K562 (cell line): Measurements from ENCODE around the gene ABCA13. TPM values are rescaled to one million over a fixed set of nuclear protein-coding genes. Genes with fewer than 3 reads are reported as not detected.

ENCODE experiments used
- ATAC-seq: fragments of 200-7000 bp; cut with Tn5 transposase; 3 replicates; pipeline ENCODE4 v1.9.1; 2020; ENCODE audit warnings: moderate library complexity
- BruUV-seq: library from RNA; stranded (reverse); fragments of 400-500 nt; replicated peaks from 2 replicates; lab custom pipeline; 2021; lab: Mats Ljungman, UMichigan
- CTCF ChIA-PET: fragments of 300-600 bp; formaldehyde crosslinking; extraction: SDS; loops from one replicate; lab custom pipeline; 2021; ENCODE audit warnings: low intra/inter-chr PET ratio; lab: Yijun Ruan, JAX
- POLR2A ChIA-PET: fragments of 300-600, 350-650 bp; sonication (Branson Sonifier 250); formaldehyde crosslinking; extraction: SDS; loops from one replicate; lab custom pipeline; 2021; ENCODE audit warnings: antibody characterized with exemption, inconsistent platforms; lab: Yijun Ruan, JAX
- DNase-seq, 4 experiments: peaks; one replicate each; pipeline versions ENCODE4 v3.0.0 to v3.0.0-alpha.2; 2011 to 2018; ENCODE audit warnings: low spot score in 3 of 4, mixed read lengths in 3 of 4; ENCODE audit errors: extremely low read depth in 1 of 4
- FAIRE-seq: peaks from 2 replicates; lab custom pipeline; 2011; peaks lifted over from hg19 to GRCh38; lab: Jason Lieb, UNC
- H2AFZ ChIP-seq: 2 replicates; pipeline ENCODE4 v1.6.0; 2011; ENCODE audit warnings: low read depth, low read length, control low read depth, inconsistent platforms
- H3K27ac ChIP-seq: fragments of 200-600 bp; 3 replicates; pipeline ENCODE4 v1.8.0; 2011; ENCODE audit warnings: low read depth, mild to moderate bottlenecking, control low read depth, inconsistent platforms, low read length, moderate library complexity, mixed read lengths; ENCODE audit errors: extremely low read depth
- H3K27me3 ChIP-seq, 2 experiments: fragments of 300-600 bp in 1 of 2; 2 replicates in 1 of 2; 3 replicates in 1 of 2; pipeline versions ENCODE4 v1.6.0 to v1.8.0; 2011; ENCODE audit warnings: inconsistent platforms in 2 of 2, low read length in 2 of 2, mild to moderate bottlenecking in 1 of 2, mixed read lengths in 1 of 2, moderate library complexity in 1 of 2; ENCODE audit not compliant: control insufficient read depth in 2 of 2, insufficient read depth in 2 of 2
- H3K36me3 ChIP-seq: fragments of 300-600 bp; 3 replicates; pipeline ENCODE4 v1.8.0; 2011; ENCODE audit warnings: mild to moderate bottlenecking, low read length, inconsistent platforms; ENCODE audit not compliant: control insufficient read depth, insufficient read depth
- H3K4me1 ChIP-seq, 2 experiments: fragments of 200-600 bp in 1 of 2; replicated peaks in 1 of 2; 2 replicates in 1 of 2; 3 replicates in 1 of 2; pipeline versions ENCODE4 v1.5.1 to v1.8.0; 2011; ENCODE audit warnings: inconsistent platforms in 2 of 2, low read length in 2 of 2, mild to moderate bottlenecking in 1 of 2, mixed read lengths in 1 of 2, moderate library complexity in 1 of 2; ENCODE audit not compliant: control insufficient read depth in 2 of 2, insufficient read depth in 2 of 2
- H3K4me2 ChIP-seq: 2 replicates; pipeline ENCODE4 v1.6.1; 2011; ENCODE audit warnings: low read length, control low read depth, inconsistent platforms, mixed read lengths; ENCODE audit not compliant: insufficient read depth
- H3K4me3 ChIP-seq: fragments of 200-600 bp; sonication (generic), shearing (Covaris generic); 2 replicates; pipeline ENCODE4 v1.5.1; 2016; ENCODE audit warnings: control low read depth, inconsistent platforms
- H3K79me2 ChIP-seq: fragments of 200-600 bp; 3 replicates; pipeline ENCODE4 v1.8.0; 2011; ENCODE audit warnings: low read length, inconsistent platforms; ENCODE audit not compliant: control insufficient read depth, insufficient read depth
- H3K9ac ChIP-seq, 2 experiments: 2 replicates each; pipeline versions ENCODE4 v1.6.0 to v1.6.1; 2011; ENCODE audit warnings: low read depth in 2 of 2, low read length in 2 of 2, control low read depth in 1 of 2, inconsistent platforms in 1 of 2, mild to moderate bottlenecking in 1 of 2, mixed read lengths in 1 of 2; ENCODE audit not compliant: insufficient read depth in 1 of 2
- H3K9me1 ChIP-seq: one replicate; pipeline ENCODE4 v1.6.0; 2011; ENCODE audit warnings: inconsistent platforms, mild to moderate bottlenecking, low read length, moderate library complexity; ENCODE audit not compliant: control insufficient read depth, insufficient read depth
- H3K9me3 ChIP-seq: replicated peaks from 2 replicates; pipeline ENCODE4 v1.5.1; 2011; ENCODE audit warnings: low read depth, low read length, inconsistent platforms; ENCODE audit not compliant: control insufficient read depth, insufficient read depth
- H4K20me1 ChIP-seq: replicated peaks from 2 replicates; pipeline ENCODE4 v1.6.1; 2011; ENCODE audit warnings: low read length, inconsistent platforms, mixed read lengths; ENCODE audit not compliant: control insufficient read depth, insufficient read depth
- CEBPG ChIP-seq, 3 experiments: fragments of 200-800 bp in 1 of 3; sonication (Bioruptor generic) in 1 of 3; sonication (generic) in 1 of 3; formaldehyde crosslinking in 1 of 3; IDR thresholded peaks in 2 of 3; conservative IDR thresholded peaks in 1 of 3; 2 replicates each; pipeline versions ENCODE4 v1.6.1 to v1.8.0; 2016 to 2022; ENCODE audit warnings: missing compliant biosample characterization in 2 of 3, missing genetic modification characterization in 2 of 3, mild to moderate bottlenecking in 1 of 3, missing genetic modification reagents in 1 of 3
- CXXC5 ChIP-seq: fragments of 250-450 bp; sonication (Bioruptor Pico); IDR thresholded peaks from 2 replicates; pipeline ENCODE4 v1.8.0; 2022; ENCODE audit warnings: inconsistent platforms, mild to moderate bottlenecking, moderate library complexity
- E2F5 ChIP-seq: sonication (generic); formaldehyde crosslinking; IDR thresholded peaks from 2 replicates; pipeline ENCODE4 v1.8.0; 2022; ENCODE audit warnings: mild to moderate bottlenecking, missing genetic modification reagents
- MBD2 ChIP-seq: sonication (generic); IDR thresholded peaks from 2 replicates; pipeline ENCODE4 v1.6.1; 2016; ENCODE audit warnings: low read depth, borderline replicate concordance
- MTA2 ChIP-seq: fragments of 450-650 bp; IDR thresholded peaks from 2 replicates; pipeline ENCODE4 v1.6.1; 2016; ENCODE audit warnings: low read depth
- MYBL2 ChIP-seq, 2 experiments: fragments of 450-650 bp in 1 of 2; sonication (generic) in 1 of 2; formaldehyde crosslinking in 1 of 2; IDR thresholded peaks; 2 replicates each; pipeline versions ENCODE4 v1.6.1 to v1.8.1; 2017 to 2022; ENCODE audit warnings: borderline replicate concordance in 1 of 2, inconsistent platforms in 1 of 2, low read depth in 1 of 2, mild to moderate bottlenecking in 1 of 2, missing genetic modification reagents in 1 of 2, moderate library complexity in 1 of 2
- TFAM ChIP-seq: fragments of 250-450 bp; sonication (Bioruptor Pico); conservative IDR thresholded peaks from 2 replicates; pipeline ENCODE4 v1.5.0; 2021; ENCODE audit warnings: mild to moderate bottlenecking, moderate library complexity
- WGBS: fragments of 100-300 bp; shearing (Covaris generic); methylation state at CpG from one replicate; pipeline ENCODE4 v1.1.6; 2016; ENCODE audit warnings: low coverage, mixed read lengths; ENCODE audit not compliant: insufficient coverage; ENCODE audit errors: missing lambda C conversion rate; 5-methylcytosine and 5-hydroxymethylcytosine counted together
- in situ Hi-C: fragments of 300-500 bp; cut with MboI; formaldehyde crosslinking; loops from 4 replicates; pipeline ENCODE4 v1.15.0; 2018; ENCODE audit warnings: inconsistent platforms, mixed read lengths
- intact Hi-C: fragments of 100-400 bp; cut with micrococcal nuclease; formaldehyde crosslinking; loops from 2 replicates; pipeline ENCODE4 v1.14.2; 2022
- polyA plus RNA-seq, 8 experiments: library from polyadenylated mRNA; depleted of rRNA in 4 of 8; stranded (reverse) in 5 of 8; unstranded in 3 of 8; fragments of >200 nt; fragmentation: Nextera tagmentation in 2 of 8; fragmentation: Illumina TruSeq in 1 of 8; extraction: Ambion mirVana in 2 of 8; extraction: Trizol in 1 of 8; gene quantifications; 2 replicates each; pipeline versions ENCODE4 v1.2.1 to v1.2.3, GENCODE V29; 2011 to 2014; ENCODE audit warnings: inconsistent platforms in 1 of 8, missing spikeins in 1 of 8
- total RNA-seq, 7 experiments: library from RNA; depleted of rRNA in 6 of 7; stranded (reverse); fragments of >200 nt in 6 of 7; fragmentation: Illumina TruSeq in 2 of 7; extraction: Trizol in 2 of 7; gene quantifications; 2 replicates each; pipeline versions ENCODE4 v1.2.1 to v1.2.3, GENCODE V29; 2011 to 2021; ENCODE audit warnings: low replicate concordance in 1 of 7
- TF ChIP-seq, protein P1 (sequence below): sonication (generic); formaldehyde crosslinking; IDR thresholded peaks from 2 replicates; pipeline ENCODE4 v1.8.1; 2022; ENCODE audit warnings: missing genetic modification reagents
- TF ChIP-seq, protein P2 (sequence below): fragments of 250-450 bp; sonication (Bioruptor Pico); IDR thresholded peaks from 2 replicates; pipeline ENCODE4 v1.8.0; 2021; ENCODE audit warnings: moderate library complexity, mild to moderate bottlenecking, inconsistent platforms

The ABCA13 gene
- total and polyA plus RNA-seq, 9 of the 15 experiments (the other 6 are each of a cell fraction or from before 2014, with no cell fraction given) = 0.14 to 1.5 (median 0.38) TPM

DNA sequence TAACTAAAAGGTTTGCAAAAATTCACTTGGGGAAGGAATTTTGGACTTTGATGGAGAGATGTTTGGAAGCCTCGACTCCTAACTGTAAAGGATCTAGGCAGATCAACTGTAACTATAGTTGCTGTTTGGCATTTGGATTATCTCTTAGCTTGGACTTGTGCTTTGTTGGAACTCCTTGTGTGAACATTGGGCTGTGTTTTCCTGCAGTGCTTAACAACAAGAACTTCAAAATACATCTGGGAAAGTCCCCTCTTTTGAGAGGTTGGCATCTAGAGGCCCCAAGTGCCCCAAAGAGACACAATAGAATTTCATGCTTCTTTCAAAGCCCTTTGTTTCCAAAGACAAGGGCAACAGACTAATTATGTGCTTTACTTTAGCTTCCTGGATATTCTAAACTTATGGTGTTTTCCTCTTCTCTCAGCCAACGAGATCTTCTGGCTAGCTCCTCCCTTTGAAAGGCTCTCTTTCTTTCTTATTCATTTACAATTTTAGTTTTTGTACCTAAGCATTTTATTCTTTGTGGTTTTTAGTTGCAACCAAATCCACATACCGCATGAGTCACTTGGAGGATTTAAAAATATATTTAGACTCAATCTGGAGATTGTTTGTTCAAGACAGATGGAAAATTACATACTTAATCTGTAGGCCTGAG, 11.6 kb downstream of the ABCA13 start:
- in situ Hi-C loops = no loop called here
- Histone ChIP-seq H2AFZ (no peak overlapping the region), H3K79me2 (no peaks in the 10 kb centered on the region), H3K4me1 (no peaks in the 10 kb centered on the region), H3K9me3 (no peaks in the 10 kb centered on the region), H3K36me3 (no peaks in the 10 kb centered on the region), H3K9me1 (no peaks in the 10 kb centered on the region), H3K27me3 (no peaks in the 10 kb centered on the region; a peak in 1 of 5 replicates), H3K27ac (no peak overlapping the region), H3K4me2 (no peak overlapping the region), H3K4me3 (no peak overlapping the region), H4K20me1 (no peaks in the 10 kb centered on the region), H3K9ac (no peak overlapping the region)
- ChIA-PET CTCF (no interaction called here), POLR2A (no interaction called here)
- BruUV-seq = no TSS peak
- FAIRE-seq = no peak
- DNase-seq = no peak
- no peak for ATAC-seq
- WGBS = 0% methylated on average over 3 of the region's 3 CpGs
- TF ChIP-seq MTA2 = no peak
- no peak for TF ChIP-seq E2F5 (CRISPR knock-in tag)
- TF ChIP-seq MBD2 = no peak
- TF ChIP-seq, protein P1, sequence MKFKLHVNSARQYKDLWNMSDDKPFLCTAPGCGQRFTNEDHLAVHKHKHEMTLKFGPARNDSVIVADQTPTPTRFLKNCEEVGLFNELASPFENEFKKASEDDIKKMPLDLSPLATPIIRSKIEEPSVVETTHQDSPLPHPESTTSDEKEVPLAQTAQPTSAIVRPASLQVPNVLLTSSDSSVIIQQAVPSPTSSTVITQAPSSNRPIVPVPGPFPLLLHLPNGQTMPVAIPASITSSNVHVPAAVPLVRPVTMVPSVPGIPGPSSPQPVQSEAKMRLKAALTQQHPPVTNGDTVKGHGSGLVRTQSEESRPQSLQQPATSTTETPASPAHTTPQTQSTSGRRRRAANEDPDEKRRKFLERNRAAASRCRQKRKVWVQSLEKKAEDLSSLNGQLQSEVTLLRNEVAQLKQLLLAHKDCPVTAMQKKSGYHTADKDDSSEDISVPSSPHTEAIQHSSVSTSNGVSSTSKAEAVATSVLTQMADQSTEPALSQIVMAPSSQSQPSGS (CRISPR knock-in tag) = no peak
- TF ChIP-seq, protein P2, sequence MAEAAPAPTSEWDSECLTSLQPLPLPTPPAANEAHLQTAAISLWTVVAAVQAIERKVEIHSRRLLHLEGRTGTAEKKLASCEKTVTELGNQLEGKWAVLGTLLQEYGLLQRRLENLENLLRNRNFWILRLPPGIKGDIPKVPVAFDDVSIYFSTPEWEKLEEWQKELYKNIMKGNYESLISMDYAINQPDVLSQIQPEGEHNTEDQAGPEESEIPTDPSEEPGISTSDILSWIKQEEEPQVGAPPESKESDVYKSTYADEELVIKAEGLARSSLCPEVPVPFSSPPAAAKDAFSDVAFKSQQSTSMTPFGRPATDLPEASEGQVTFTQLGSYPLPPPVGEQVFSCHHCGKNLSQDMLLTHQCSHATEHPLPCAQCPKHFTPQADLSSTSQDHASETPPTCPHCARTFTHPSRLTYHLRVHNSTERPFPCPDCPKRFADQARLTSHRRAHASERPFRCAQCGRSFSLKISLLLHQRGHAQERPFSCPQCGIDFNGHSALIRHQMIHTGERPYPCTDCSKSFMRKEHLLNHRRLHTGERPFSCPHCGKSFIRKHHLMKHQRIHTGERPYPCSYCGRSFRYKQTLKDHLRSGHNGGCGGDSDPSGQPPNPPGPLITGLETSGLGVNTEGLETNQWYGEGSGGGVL (CRISPR knock-in tag) = no peak
- TF ChIP-seq CEBPG (CRISPR knock-in tag; IDR thresholded peaks at IDR 0.05) = no peak
- TF ChIP-seq CEBPG (tag; conservative IDR thresholded peaks at IDR 0.05 in 1 of 2, IDR thresholded peaks at IDR 0.05 in 1 of 2) = no peak
- TF ChIP-seq MYBL2 (IDR thresholded peaks at IDR 0.05; ENCODE audit: low read depth) = no peak
- no peak for TF ChIP-seq MYBL2 (CRISPR knock-in tag; IDR thresholded peaks at IDR 0.05; ENCODE audit: borderline replicate concordance)
- TF ChIP-seq CXXC5 (CRISPR knock-in tag) = no peak
- no peak for TF ChIP-seq TFAM (CRISPR knock-in tag)
- intact Hi-C loops = no loop called here
